ENCODE measurements around the gene TMED7. TPM values are rescaled to one million over a fixed set of nuclear protein-coding genes. Genes with fewer than 3 reads are reported as not detected.

The TMED7 gene
- total RNA-seq, 1 experiment from 2014 or later = 71.5 TPM

DNA sequence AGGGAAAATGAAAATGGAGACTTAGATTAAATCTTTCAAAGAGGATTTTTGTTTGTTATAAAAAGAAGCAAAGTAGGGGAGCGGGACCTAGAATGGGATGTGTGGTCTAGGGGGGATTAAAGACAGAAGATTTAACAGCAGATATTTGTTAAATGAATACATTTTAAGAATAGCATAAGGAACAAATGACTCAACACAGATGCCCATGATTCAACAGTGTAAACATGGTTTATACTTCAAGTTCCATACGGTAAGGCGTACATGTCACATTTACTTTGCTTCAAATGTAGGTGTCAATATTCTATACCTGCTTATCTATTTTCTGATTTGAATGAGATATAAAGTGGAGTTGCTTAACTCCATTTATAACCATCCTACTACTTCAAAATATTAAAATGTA, 25.1 kb downstream of the TMED7 start:
- Mint-ChIP-seq H3K36me3 (ENCODE audit: insufficient read depth, unreplicated experiment) (peaks cover 19% of the 10 kb centered on the region), H3K27ac (ENCODE audit: unreplicated experiment) (no peak overlapping the region), H3K4me3 (ENCODE audit: unreplicated experiment) (no peak overlapping the region), H3K9me3 (ENCODE audit: unreplicated experiment) (no peaks in the 10 kb centered on the region), H3K27me3 (ENCODE audit: insufficient read depth, unreplicated experiment) (no peaks in the 10 kb centered on the region), H3K4me1 (ENCODE audit: low read depth, unreplicated experiment) (peaks cover 13% of the 10 kb centered on the region)
- Histone ChIP-seq H3K4me1 (no peaks in the 10 kb centered on the region), H3K36me3 (ENCODE audit: control insufficient read depth, insufficient read depth, low read length) (no peaks in the 10 kb centered on the region), H3K9me3 (no peaks in the 10 kb centered on the region), H3K27me3 (replicated peaks; ENCODE audit: control insufficient read depth, insufficient read depth, low read length) (no peaks in the 10 kb centered on the region), H3K4me3 (ENCODE audit: low read depth, low read length) (no peak overlapping the region)
- DNase-seq = no peak
- BruUV-seq (replicated peaks) = no TSS peak
- ChIA-PET CTCF (interaction anchor here (0.5 kb wide), 1 partner anchor 314 kb away, joined by 3 read pairs; no protein-coding TSS in a partner anchor), POLR2A (no interaction called here)
- TF ChIP-seq, protein P1, sequence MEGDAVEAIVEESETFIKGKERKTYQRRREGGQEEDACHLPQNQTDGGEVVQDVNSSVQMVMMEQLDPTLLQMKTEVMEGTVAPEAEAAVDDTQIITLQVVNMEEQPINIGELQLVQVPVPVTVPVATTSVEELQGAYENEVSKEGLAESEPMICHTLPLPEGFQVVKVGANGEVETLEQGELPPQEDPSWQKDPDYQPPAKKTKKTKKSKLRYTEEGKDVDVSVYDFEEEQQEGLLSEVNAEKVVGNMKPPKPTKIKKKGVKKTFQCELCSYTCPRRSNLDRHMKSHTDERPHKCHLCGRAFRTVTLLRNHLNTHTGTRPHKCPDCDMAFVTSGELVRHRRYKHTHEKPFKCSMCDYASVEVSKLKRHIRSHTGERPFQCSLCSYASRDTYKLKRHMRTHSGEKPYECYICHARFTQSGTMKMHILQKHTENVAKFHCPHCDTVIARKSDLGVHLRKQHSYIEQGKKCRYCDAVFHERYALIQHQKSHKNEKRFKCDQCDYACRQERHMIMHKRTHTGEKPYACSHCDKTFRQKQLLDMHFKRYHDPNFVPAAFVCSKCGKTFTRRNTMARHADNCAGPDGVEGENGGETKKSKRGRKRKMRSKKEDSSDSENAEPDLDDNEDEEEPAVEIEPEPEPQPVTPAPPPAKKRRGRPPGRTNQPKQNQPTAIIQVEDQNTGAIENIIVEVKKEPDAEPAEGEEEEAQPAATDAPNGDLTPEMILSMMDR (IDR thresholded peaks at IDR 0.05; ENCODE audit: insufficient read depth in 1 of 2, low read depth in 1 of 2, low read length in 1 of 2, severe bottlenecking in 1 of 2, unreplicated experiment in 1 of 2) = no peak
- intact Hi-C loops (cut with micrococcal nuclease; ENCODE audit: unreplicated experiment) = no loop called here

DNA sequence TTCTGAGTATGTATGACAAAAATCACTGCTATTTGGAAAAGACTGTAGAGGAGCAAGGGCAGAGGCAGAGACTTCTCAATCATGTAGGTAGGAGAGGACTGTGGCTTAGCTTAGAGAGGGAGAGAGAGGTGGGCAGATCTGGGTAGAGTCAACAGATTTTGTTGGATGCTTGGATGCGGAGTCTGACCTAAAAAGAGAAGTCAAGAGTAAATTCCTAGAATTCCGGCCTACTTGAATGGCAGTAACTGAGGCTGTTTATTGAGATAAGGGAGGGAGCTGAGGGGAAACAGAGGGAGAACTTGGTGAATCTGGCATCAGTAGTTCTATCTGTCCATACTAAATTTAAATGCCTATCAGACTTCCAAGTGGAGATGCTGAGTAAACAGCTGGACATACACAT, 25.9 kb downstream of the TMED7 start:
- H3K9me3 Mint-ChIP-seq (ENCODE audit: unreplicated experiment) = no peaks in the 10 kb centered on the region
- POLR2A ChIA-PET = no interaction called here
- BruUV-seq (replicated peaks) = no TSS peak

DNA sequence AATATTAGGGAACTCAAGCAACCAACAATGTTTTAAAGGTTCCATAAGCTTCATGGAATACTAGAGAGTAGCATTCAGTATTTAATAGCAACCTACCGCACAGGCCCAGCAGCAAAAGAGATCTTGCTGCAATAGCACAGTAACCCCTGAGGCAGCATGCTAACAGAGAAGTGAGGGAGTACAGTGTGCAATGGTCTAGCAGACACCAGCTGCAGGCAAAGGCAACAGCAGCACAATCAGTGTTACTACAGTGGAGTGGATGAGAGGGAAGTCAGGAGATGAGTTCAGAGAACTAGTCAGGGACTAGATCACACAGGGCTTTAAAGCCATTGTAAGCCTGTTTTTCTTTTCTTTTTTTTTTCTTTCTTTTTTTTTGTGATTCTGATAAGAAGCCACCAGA, 26.3 kb downstream of the TMED7 start:
- ChIA-PET POLR2A (no interaction called here), CTCF (no interaction called here)
- Mint-ChIP-seq H3K9me3 (ENCODE audit: unreplicated experiment) (no peaks in the 10 kb centered on the region), H3K27me3 (ENCODE audit: insufficient read depth, unreplicated experiment) (no peaks in the 10 kb centered on the region), H3K4me3 (ENCODE audit: unreplicated experiment) (no peak overlapping the region), H3K4me1 (ENCODE audit: low read depth, unreplicated experiment) (peaks cover 13% of the 10 kb centered on the region), H3K36me3 (ENCODE audit: insufficient read depth, unreplicated experiment) (peaks cover 14% of the 10 kb centered on the region), H3K27ac (ENCODE audit: unreplicated experiment) (no peak overlapping the region)
- Histone ChIP-seq H3K9me3 (no peaks in the 10 kb centered on the region), H3K4me3 (ENCODE audit: low read depth, low read length) (no peak overlapping the region), H3K27me3 (replicated peaks; ENCODE audit: control insufficient read depth, insufficient read depth, low read length) (no peaks in the 10 kb centered on the region), H3K36me3 (ENCODE audit: control insufficient read depth, insufficient read depth, low read length) (no peaks in the 10 kb centered on the region), H3K4me1 (no peaks in the 10 kb centered on the region)
- no TSS peak for BruUV-seq (replicated peaks)
- intact Hi-C loops (cut with micrococcal nuclease; ENCODE audit: unreplicated experiment) = no loop called here
- DNase-seq = peak in 1 of 2 experiments; percentile 3
- TF ChIP-seq, protein P1 (IDR thresholded peaks at IDR 0.05; ENCODE audit: insufficient read depth in 1 of 2, low read depth in 1 of 2, low read length in 1 of 2, severe bottlenecking in 1 of 2, unreplicated experiment in 1 of 2) = no peak

More for the DNA sequence above, 25.9 kb downstream of the TMED7 start:
- H3K27me3 Mint-ChIP-seq (ENCODE audit: insufficient read depth, unreplicated experiment) = no peaks in the 10 kb centered on the region
- peaks cover 13% of the 10 kb centered on the region for H3K4me1 Mint-ChIP-seq (ENCODE audit: low read depth, unreplicated experiment)
- Histone ChIP-seq H3K4me1 (no peaks in the 10 kb centered on the region), H3K9me3 (no peaks in the 10 kb centered on the region), H3K36me3 (ENCODE audit: control insufficient read depth, insufficient read depth, low read length) (no peaks in the 10 kb centered on the region), H3K27me3 (replicated peaks; ENCODE audit: control insufficient read depth, insufficient read depth, low read length) (no peaks in the 10 kb centered on the region), H3K4me3 (ENCODE audit: low read depth, low read length) (no peak overlapping the region)
- no peak overlapping the region for H3K4me3 Mint-ChIP-seq (ENCODE audit: unreplicated experiment)
- CTCF ChIA-PET = interaction anchor here (0.5 kb wide), 1 partner anchor 315 kb away, joined by 3 read pairs; no protein-coding TSS in a partner anchor
- peaks cover 15% of the 10 kb centered on the region for H3K36me3 Mint-ChIP-seq (ENCODE audit: insufficient read depth, unreplicated experiment)
- H3K27ac Mint-ChIP-seq (ENCODE audit: unreplicated experiment) = no peak overlapping the region
- TF ChIP-seq, protein P1 (IDR thresholded peaks at IDR 0.05; ENCODE audit: insufficient read depth in 1 of 2, low read depth in 1 of 2, low read length in 1 of 2, severe bottlenecking in 1 of 2, unreplicated experiment in 1 of 2) = no peak
- no peak for DNase-seq
- intact Hi-C loops (cut with micrococcal nuclease; ENCODE audit: unreplicated experiment) = no loop called here
